Measurements from ENCODE around the gene C10orf90. TPM values are rescaled to one million over a fixed set of nuclear protein-coding genes. Genes with fewer than 3 reads are reported as not detected.

Gene C10orf90
- total RNA-seq, 4 donors from 2014 or later, result 0.26 TPM; not detected in 3

- H3K27ac ChIP-seq, result no peak overlapping the region
- peaks cover 0 to 9% (median 0%) of the 10 kb centered on the region in 4 donors for H3K27me3 ChIP-seq
- intact Hi-C loops (cut with DNase I), result no loop called here
- H3K36me3 ChIP-seq, result no peaks in the 10 kb centered on the region
- H3K4me1 ChIP-seq, result no peaks in the 10 kb centered on the region
- H3K4me3 ChIP-seq, result no peak overlapping the region
- TF ChIP-seq CTCF (IDR thresholded peaks at IDR 0.05), result no peak
- no peak for TF ChIP-seq POLR2A (IDR thresholded peaks at IDR 0.05)
- no peak for DNase-seq
- H3K9me3 ChIP-seq, result no peaks in the 10 kb centered on the region
- 73 to 76% methylated on average over 8 of the region's 8 CpGs for WGBS, 2 donors
Observed at GRCh38 chr10:126470991-126471390, 199.5 kb downstream of the C10orf90 start.

DNA sequence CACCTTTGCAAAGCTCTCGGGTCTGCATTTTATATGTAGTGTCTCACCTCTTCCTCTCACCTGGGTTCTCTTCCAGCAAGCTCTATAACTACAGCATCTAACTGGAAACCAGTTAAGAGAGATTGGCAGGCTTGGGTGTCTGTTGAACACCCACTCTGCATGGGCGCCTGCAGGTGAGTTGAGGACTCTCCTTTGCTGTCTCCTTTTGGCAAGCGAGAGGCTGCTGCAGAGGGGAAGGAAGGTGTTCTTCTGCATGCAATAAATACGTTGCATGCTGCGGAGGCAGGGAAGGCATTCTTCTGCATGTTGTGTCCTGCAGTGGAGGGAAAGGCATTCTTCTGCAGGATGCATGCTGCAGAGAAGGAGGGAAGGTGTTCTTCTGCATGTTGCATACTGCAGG is 200.8 kb downstream of the C10orf90 start:
- DNase-seq, result no peak
- Histone ChIP-seq H3K36me3 (no peaks in the 10 kb centered on the region), H3K4me3 (no peak overlapping the region), H3K27ac (no peak overlapping the region), H3K9me3 (no peaks in the 10 kb centered on the region), H3K27me3 (peaks cover 0 to 9% (median 0%) of the 10 kb centered on the region in 4 donors), H3K4me1 (no peaks in the 10 kb centered on the region)
- TF ChIP-seq POLR2A (IDR thresholded peaks at IDR 0.05), result no peak
- TF ChIP-seq CTCF (IDR thresholded peaks at IDR 0.05), result no peak
- intact Hi-C loops (cut with DNase I), result no loop called here
- WGBS, 2 donors, result 74 to 88% methylated on average over 1 to 3 of the region's 5 CpGs

DNA sequence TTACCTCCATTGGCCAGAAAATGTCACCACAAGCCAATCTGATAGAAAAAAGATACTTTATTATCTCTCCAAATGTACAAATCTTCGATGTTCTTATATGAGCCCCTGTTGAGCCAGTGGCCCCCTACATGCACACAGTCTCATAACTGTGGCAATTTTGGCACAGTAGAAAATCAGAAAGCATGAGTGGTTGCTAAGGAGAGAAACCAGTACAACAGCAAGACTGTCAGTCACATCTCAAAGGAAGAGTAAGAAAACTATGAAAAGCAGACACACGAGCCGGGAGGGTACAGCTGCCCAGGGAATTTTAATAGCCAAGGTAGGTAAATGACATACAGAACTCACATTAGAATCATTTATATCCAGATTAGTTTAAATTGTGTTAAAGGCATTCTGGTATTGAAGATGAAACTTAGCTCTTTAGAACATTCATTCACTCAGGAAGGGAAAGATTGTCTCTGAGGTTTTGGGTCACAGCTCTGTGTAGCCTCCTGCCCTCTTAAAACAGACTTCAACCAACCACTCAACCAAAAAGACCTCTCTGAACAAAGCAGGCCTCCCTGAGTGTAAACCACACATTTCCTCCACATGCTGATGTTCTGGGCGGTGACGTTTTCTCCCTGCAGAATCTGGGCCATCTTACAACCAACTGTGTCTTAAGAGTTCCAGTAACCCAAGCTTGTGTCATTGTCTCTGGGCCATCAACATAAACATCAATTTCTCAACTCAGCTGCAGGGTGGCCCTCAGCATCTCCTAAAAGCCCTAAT is 201.4 kb downstream of the C10orf90 start:
- DNase-seq, result no peak
- TF ChIP-seq POLR2A (IDR thresholded peaks at IDR 0.05) (no peak), CTCF (IDR thresholded peaks at IDR 0.05) (no peak)

DNA sequence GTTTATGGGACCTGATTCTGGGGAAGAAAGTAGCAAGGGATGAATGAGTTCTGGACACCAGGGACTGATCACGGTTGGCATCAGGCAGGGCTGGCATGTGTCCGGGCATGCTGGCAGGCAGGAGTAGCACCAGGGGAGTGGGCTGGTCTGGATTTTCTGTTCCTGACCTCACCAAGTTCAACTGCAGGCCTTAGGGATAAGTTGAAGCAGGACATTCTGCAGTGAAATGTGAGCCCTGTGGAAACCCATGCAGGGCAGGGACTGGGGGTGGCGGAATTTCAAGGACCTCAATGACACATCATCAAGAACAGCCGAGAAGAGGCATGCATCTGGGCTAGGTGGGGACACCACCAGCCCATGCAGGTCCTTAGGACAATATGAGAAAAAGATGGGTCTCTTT is 202.0 kb downstream of the C10orf90 start:
- 71 to 76% methylated on average over 4 of the region's 4 CpGs for WGBS, 2 donors

More for the DNA sequence above, 201.4 kb downstream of the C10orf90 start:
- no peak overlapping the region for H3K4me3 ChIP-seq
- 75 to 76% methylated on average over 5 of the region's 5 CpGs for WGBS, 2 donors
- peaks cover 0 to 9% (median 0%) of the 10 kb centered on the region in 4 donors for H3K27me3 ChIP-seq
- H3K4me1 ChIP-seq, result no peaks in the 10 kb centered on the region
- intact Hi-C loops (cut with DNase I), result no loop called here
- H3K36me3 ChIP-seq, result no peaks in the 10 kb centered on the region
- no peak overlapping the region for H3K27ac ChIP-seq
- H3K9me3 ChIP-seq, result no peaks in the 10 kb centered on the region

More for the DNA sequence above, 202.0 kb downstream of the C10orf90 start:
- Histone ChIP-seq H3K27ac (no peak overlapping the region), H3K4me3 (no peak overlapping the region), H3K27me3 (peaks cover 0 to 9% (median 0%) of the 10 kb centered on the region in 4 donors), H3K36me3 (no peaks in the 10 kb centered on the region), H3K9me3 (no peaks in the 10 kb centered on the region), H3K4me1 (no peaks in the 10 kb centered on the region)
- DNase-seq, result no peak
- intact Hi-C loops (cut with DNase I), result no loop called here
- TF ChIP-seq POLR2A (IDR thresholded peaks at IDR 0.05) (no peak), CTCF (IDR thresholded peaks at IDR 0.05) (no peak)

Measured in esophagus squamous epithelium (tissue), 5 donors.